A549 (cell line): Measurements from ENCODE around the gene HMGN4.

Source experiments
- CTCF ChIP-seq: fragments of >200 bp; sonication (Bioruptor Twin); formaldehyde crosslinking; IDR thresholded peaks from 3 replicates; pipeline ENCODE4 v1.5.1; 2016
- JUNB ChIP-seq: fragments of >200 bp; sonication (Bioruptor Twin); formaldehyde crosslinking; IDR thresholded peaks from 2 replicates; pipeline ENCODE4 v1.6.1; 2016
- KDM1A ChIP-seq: fragments of 200-600 bp; sonication (generic); IDR thresholded peaks from 2 replicates; pipeline ENCODE4 v1.6.1; 2016; ENCODE audit warnings: low read depth, mild to moderate bottlenecking
- MAFK ChIP-seq: fragments of 450-650 bp; IDR thresholded peaks from 2 replicates; pipeline ENCODE4 v1.6.1; 2014; ENCODE audit not compliant: partially characterized antibody
- MAX ChIP-seq: IDR thresholded peaks from 2 replicates; pipeline ENCODE4 v1.6.1; 2012
- MAZ ChIP-seq: fragments of 150-350 bp; IDR thresholded peaks from 2 replicates; pipeline ENCODE4 v1.6.1; 2014; ENCODE audit warnings: antibody characterized with exemption, low read depth, low read length, borderline replicate concordance
- NR3C1 ChIP-seq: fragments of >200 bp; sonication (Bioruptor Twin); formaldehyde crosslinking; IDR thresholded peaks from 3 replicates; pipeline ENCODE4 v1.6.1; 2017
- POLR2A ChIP-seq: IDR thresholded peaks from 2 replicates; pipeline ENCODE4 v1.6.1; 2012; ENCODE audit warnings: mild to moderate bottlenecking, low read length

- no peak for TF ChIP-seq MAFK
- TF ChIP-seq NR3C1 = no peak
- no peak for TF ChIP-seq POLR2A
- TF ChIP-seq JUNB = no peak
- TF ChIP-seq MAX = no peak
- no peak for TF ChIP-seq CTCF
- no peak for TF ChIP-seq KDM1A
- TF ChIP-seq MAZ = no peak
Observed at GRCh38 chr6:26497610-26498009, 40.6 kb upstream of the HMGN4 start.
